Endothelial cell of umbilical vein (primary cell): ENCODE results near the gene PDK2. TPM values are rescaled to one million over a fixed set of nuclear protein-coding genes. Genes with fewer than 3 reads are reported as not detected.

Experiments
- BruUV-seq: library from RNA; stranded (reverse); fragments of 400-500 nt; replicated peaks from 2 replicates; lab custom pipeline; 2021; lab: Mats Ljungman, UMichigan
- CTCF ChIA-PET: fragments of 300-600, 350-600 bp; sonication (Branson Sonifier 250); formaldehyde crosslinking; loops from one replicate; lab custom pipeline; 2021; ENCODE audit warnings: antibody characterized with exemption, inconsistent platforms; lab: Charles Lee
- POLR2A ChIA-PET: fragments of 300-600, 350-600 bp; sonication (Branson Sonifier 250); formaldehyde crosslinking; loops from one replicate; lab custom pipeline; 2021; ENCODE audit warnings: antibody characterized with exemption, inconsistent platforms; lab: Charles Lee
- DNase-seq: peaks from one replicate; pipeline ENCODE4 v3.0.0-alpha.2; 2011; ENCODE audit warnings: low read depth, low spot score
- FAIRE-seq: peaks from 2 replicates; lab custom pipeline; 2011; peaks lifted over from hg19 to GRCh38; lab: Jason Lieb, UNC
- H2AFZ ChIP-seq: 2 replicates; pipeline ENCODE4 v1.6.0; 2012; ENCODE audit warnings: low read depth, low read length, control low read depth, inconsistent platforms
- H3K27ac ChIP-seq: 2 replicates; pipeline ENCODE4 v1.5.1; 2011; ENCODE audit warnings: low read depth, mild to moderate bottlenecking, control low read depth, low read length, moderate library complexity; ENCODE audit not compliant: insufficient read depth
- H3K27me3 ChIP-seq, 2 experiments: 2 replicates each; pipeline versions ENCODE4 v1.6.0 to v1.6.1; 2011; ENCODE audit warnings: low read length in 2 of 2, mixed read lengths in 1 of 2; ENCODE audit not compliant: control insufficient read depth in 2 of 2, insufficient read depth in 2 of 2
- H3K36me3 ChIP-seq, 2 experiments: 2 replicates in 1 of 2; 3 replicates in 1 of 2; pipeline ENCODE4 v1.5.1; 2011; ENCODE audit warnings: low read length in 2 of 2, mild to moderate bottlenecking in 1 of 2, moderate library complexity in 1 of 2; ENCODE audit not compliant: control insufficient read depth in 2 of 2, insufficient read depth in 2 of 2; ENCODE audit errors: extremely low read depth in 1 of 2
- H3K4me1 ChIP-seq: 3 replicates; pipeline ENCODE4 v1.5.1; 2011; ENCODE audit warnings: mild to moderate bottlenecking, low read length; ENCODE audit not compliant: control insufficient read depth, insufficient read depth; ENCODE audit errors: extremely low read depth
- H3K4me2 ChIP-seq: 2 replicates; pipeline ENCODE4 v1.6.1; 2011; ENCODE audit warnings: low read length, control low read depth, mixed read lengths; ENCODE audit not compliant: insufficient read depth
- H3K4me3 ChIP-seq, 3 experiments: fragments of 200-600 bp in 1 of 3; sonication (generic), shearing (Covaris generic) in 1 of 3; replicated peaks in 1 of 3; 2 replicates each; pipeline ENCODE4 v1.5.1; 2011 to 2016; ENCODE audit warnings: control low read depth in 3 of 3, low read length in 3 of 3, mild to moderate bottlenecking in 2 of 3, inconsistent platforms in 1 of 3, low read depth in 1 of 3, moderate library complexity in 1 of 3; ENCODE audit not compliant: insufficient read depth in 1 of 3
- H3K79me2 ChIP-seq: 2 replicates; pipeline ENCODE4 v1.6.0; 2012; ENCODE audit warnings: low read length, inconsistent platforms; ENCODE audit not compliant: control insufficient read depth, insufficient read depth
- H3K9ac ChIP-seq: replicated peaks from 2 replicates; pipeline ENCODE3; 2011; ENCODE audit warnings: low read length, control low read depth; ENCODE audit not compliant: insufficient read depth; ENCODE audit errors: extremely low read depth
- H3K9me1 ChIP-seq: replicated peaks from 3 replicates; pipeline ENCODE4 v1.6.0; 2011; ENCODE audit warnings: mild to moderate bottlenecking, low read length; ENCODE audit not compliant: control insufficient read depth, insufficient read depth; ENCODE audit errors: extremely low read depth
- H3K9me3 ChIP-seq: replicated peaks from 2 replicates; pipeline ENCODE4 v1.5.1; 2012; ENCODE audit warnings: low read length, inconsistent platforms; ENCODE audit not compliant: control insufficient read depth, insufficient read depth
- H4K20me1 ChIP-seq: replicated peaks from 2 replicates; pipeline ENCODE3; 2011; ENCODE audit warnings: mild to moderate bottlenecking, low read length; ENCODE audit not compliant: control insufficient read depth, insufficient read depth; ENCODE audit errors: extremely low read depth
- CTCF ChIP-seq, 2 donors: IDR thresholded peaks; 1 replicate in 1 of 2; 2 replicates in 1 of 2; pipeline ENCODE4 v1.5.1; 2011; ENCODE audit warnings: low read length in 2 of 2, mild to moderate bottlenecking in 2 of 2, moderate library complexity in 2 of 2, control low read depth in 1 of 2, inconsistent platforms in 1 of 2, low read depth in 1 of 2; ENCODE audit not compliant: insufficient read depth in 1 of 2; ENCODE audit errors: extremely low read depth in 1 of 2
- EZH2 ChIP-seq: IDR thresholded peaks from 2 replicates; pipeline ENCODE4 v1.6.1; 2012; ENCODE audit warnings: borderline replicate concordance, low read depth, mild to moderate bottlenecking, moderate library complexity, low read length, inconsistent platforms; ENCODE audit not compliant: severe bottlenecking
- FOS ChIP-seq: IDR thresholded peaks from 2 replicates; pipeline ENCODE4 v1.6.1; 2011; ENCODE audit warnings: mild to moderate bottlenecking, low read length, moderate library complexity, borderline replicate concordance; ENCODE audit not compliant: insufficient read depth
- GATA2 ChIP-seq: IDR thresholded peaks from 2 replicates; pipeline ENCODE4 v1.7.0; 2011; ENCODE audit warnings: low read depth, mild to moderate bottlenecking, moderate library complexity, mixed read lengths, low read length; ENCODE audit not compliant: insufficient read length, insufficient read depth
- JUN ChIP-seq: IDR thresholded peaks from 2 replicates; pipeline ENCODE4 v1.6.1; 2011; ENCODE audit warnings: borderline replicate concordance, low read depth; ENCODE audit not compliant: insufficient read length, insufficient read depth
- MYC ChIP-seq: IDR thresholded peaks from one replicate; pipeline ENCODE4 v1.6.1; 2011; ENCODE audit warnings: mild to moderate bottlenecking, low read depth, low read length
- dilution Hi-C: fragments of 300-500 bp; cut with MboI; formaldehyde crosslinking; loops from one replicate; pipeline ENCODE4 v1.15.0; 2019; ENCODE audit warnings: low sequenced_read_pairs; ENCODE audit not compliant: extremely low pct_ligation_motif_present
- intact Hi-C: fragments of 100-400 bp; cut with micrococcal nuclease; formaldehyde crosslinking; loops from one replicate; pipeline ENCODE4 v1.10.0; 2022
- polyA plus RNA-seq, 4 experiments: library from polyadenylated mRNA; depleted of rRNA in 3 of 4; stranded (reverse) in 3 of 4; unstranded in 1 of 4; fragments of >200 nt; gene quantifications; 2 replicates each; pipeline versions ENCODE4 v1.2.1 to v1.2.3, GENCODE V29; 2011 to 2012; ENCODE audit warnings: missing spikeins in 1 of 4
- total RNA-seq: library from RNA; stranded (reverse); gene quantifications from 2 replicates; pipeline ENCODE4 v1.2.3, GENCODE V29; 2021

The PDK2 gene
- total and polyA plus RNA-seq, 2 donors (not counting 3 experiments of a cell fraction or from before 2014, with no cell fraction given), result 21.3 to 114 TPM

- no peak for TF ChIP-seq GATA2
- TF ChIP-seq JUN, result no peak
- TF ChIP-seq MYC, result no peak
- TF ChIP-seq CTCF (IDR thresholded peaks at IDR 0.05; ENCODE audit: extremely low read depth in 1 of 2, insufficient read depth in 1 of 2, low read depth in 1 of 2, low read length in 2 of 2), result no peak
- Histone ChIP-seq H2AFZ (no peak overlapping the region), H3K4me1 (peaks cover 45% of the 10 kb centered on the region), H4K20me1 (no peaks in the 10 kb centered on the region), H3K79me2 (peaks cover 17% of the 10 kb centered on the region), H3K9me3 (no peaks in the 10 kb centered on the region), H3K9me1 (no peaks in the 10 kb centered on the region), H3K9ac (no peak overlapping the region), H3K36me3 (no peaks in the 10 kb centered on the region), H3K4me3 (no peak overlapping the region), H3K27me3 (no peaks in the 10 kb centered on the region), H3K4me2 (peak overlapping the region; percentile 15), H3K27ac (no peak overlapping the region)
- ChIA-PET POLR2A (no interaction called here), CTCF (interaction anchor here (0.9 to 8.3 kb wide), 7 partner anchors 20 to 35 kb away, joined by 5 to 146 read pairs (median 24); partner anchors contain the start of gene PDK2)
- dilution Hi-C loops (no loop called here), intact Hi-C loops (no loop called here)
- no peak for FAIRE-seq
- no TSS peak for BruUV-seq
- DNase-seq, result no peak
These were observed 35.9 kb upstream of the PDK2 start for GRCh38 chr17:50059256-50059655.

GRCh38 chr17:50059759-50060273, 35.3 kb upstream of the PDK2 start:
- H3K27ac ChIP-seq, result no peak overlapping the region
- DNase-seq, result peak; percentile 72
- H3K36me3 ChIP-seq, result no peaks in the 10 kb centered on the region
- H3K27me3 ChIP-seq, result no peaks in the 10 kb centered on the region
- peaks cover 50% of the 10 kb centered on the region for H3K4me1 ChIP-seq
- intact Hi-C loops, result no loop called here
- peak overlapping the region; percentile 15 for H3K4me2 ChIP-seq
- TF ChIP-seq JUN (no peak), EZH2 (no peak), CTCF (IDR thresholded peaks at IDR 0.05; ENCODE audit: extremely low read depth in 1 of 2, insufficient read depth in 1 of 2, low read depth in 1 of 2, low read length in 2 of 2) (no peak), FOS (peak; percentile 85)
- H3K9me3 ChIP-seq, result no peaks in the 10 kb centered on the region
- ChIA-PET POLR2A (no interaction called here), CTCF (interaction anchor here (1.2 to 8.3 kb wide), 4 partner anchors 20 to 34 kb away, joined by 7 to 76 read pairs (median 19); partner anchors contain the start of gene PDK2)
- H4K20me1 ChIP-seq, result no peaks in the 10 kb centered on the region
- H3K9me1 ChIP-seq, result no peaks in the 10 kb centered on the region
- peak; percentile 91 for FAIRE-seq
- BruUV-seq, result no TSS peak
- peaks cover 17% of the 10 kb centered on the region for H3K79me2 ChIP-seq
- H3K4me3 ChIP-seq, result no peak overlapping the region
- no peak overlapping the region for H2AFZ ChIP-seq
- dilution Hi-C loops, result no loop called here
- H3K9ac ChIP-seq, result no peak overlapping the region
